Activated naive CD8-positive, alpha-beta T cell treated with anti-CD3 and anti-CD28 coated beads, Interleukin-2, amount 50 U/mL, for 16 hours (primary cell): Measurements from ENCODE around the gene UGCG.
"Not testable (repeated sequence)": the region's sequence is repeated elsewhere in the genome, so short reads cannot be mapped to it uniquely, and the experiment has no call there.

Experiments
- DNase-seq: peaks from one replicate; pipeline ENCODE4 v3.0.0-alpha.2; 2020; ENCODE audit warnings: low read depth, low spot score

The UGCG gene

GRCh38 chr9:111890867-111891266 is 5.7 kb upstream of the UGCG start:
- DNase-seq, result not testable (repeated sequence)

DNA sequence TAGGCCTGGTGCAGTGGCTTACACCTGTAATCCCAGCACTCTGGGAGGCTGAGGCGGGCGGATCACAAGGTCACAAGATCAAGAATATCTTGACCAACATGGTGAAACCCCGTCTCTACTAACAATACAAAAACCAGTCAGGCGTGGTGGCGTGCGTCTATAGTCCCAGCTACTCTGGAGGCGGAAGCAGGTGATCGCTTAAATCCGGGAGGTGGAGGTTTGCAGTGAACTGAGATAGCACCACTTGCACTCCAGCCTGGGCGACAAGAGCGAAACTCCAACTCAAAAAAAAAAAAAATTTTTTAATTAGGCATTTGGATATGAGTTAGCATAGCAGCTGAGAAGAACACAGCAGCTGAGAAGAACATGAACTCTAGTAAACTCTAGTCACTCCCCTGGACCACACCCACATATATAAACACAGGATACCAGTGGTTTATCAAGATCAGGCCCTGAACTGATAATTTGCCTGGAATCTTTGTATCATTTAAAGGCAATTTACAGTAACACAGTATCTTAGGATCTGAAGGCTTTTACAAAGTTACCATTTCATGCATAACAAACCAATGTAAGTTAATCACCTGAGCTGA is 4.6 kb upstream of the UGCG start:
- DNase-seq, result no peak

GRCh38 chr9:111896942-111897600 is 457 bp downstream of the UGCG start:
- no peak for DNase-seq

- no peak for DNase-seq
These were observed 1.1 kb downstream of the UGCG start for GRCh38 chr9:111897601-111898137.

DNA sequence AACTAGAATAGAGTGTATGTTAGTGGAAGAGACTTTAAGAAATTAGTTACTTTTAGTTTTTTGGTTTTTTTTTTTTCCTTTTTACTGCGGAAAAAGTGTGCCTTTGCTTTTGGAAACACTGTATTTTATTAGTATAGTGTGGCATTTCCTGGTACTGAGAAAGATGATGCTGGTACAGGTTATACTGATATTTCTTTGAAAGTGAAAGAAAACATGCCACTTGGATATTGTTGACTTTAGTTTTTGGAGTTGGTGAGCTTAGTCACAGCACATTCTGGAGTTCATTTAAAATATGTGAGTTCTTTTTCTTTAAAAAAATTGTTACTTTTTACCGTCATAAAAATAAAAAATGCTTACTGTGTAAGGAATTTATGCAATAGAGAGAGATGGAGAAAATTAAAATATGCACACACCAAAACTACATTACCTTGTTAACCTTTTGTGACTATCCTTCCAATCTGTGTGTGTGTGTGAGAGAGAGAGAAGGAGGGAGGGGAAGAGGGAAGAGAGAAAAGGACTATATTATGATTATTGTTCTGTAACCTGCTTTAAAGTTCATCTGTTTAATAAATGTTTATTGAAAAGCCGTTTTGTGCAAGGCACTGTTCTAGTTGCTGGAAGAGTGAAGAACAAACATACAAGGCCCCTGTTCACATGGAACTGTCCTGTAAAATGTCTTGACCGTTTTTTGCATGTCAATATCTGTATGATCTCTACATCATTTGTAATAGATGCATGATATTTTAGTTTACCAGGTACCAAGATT is 1.9 kb downstream of the UGCG start:
- no peak for DNase-seq

- no peak for DNase-seq
These were observed 3.7 kb downstream of the UGCG start for GRCh38 chr9:111900151-111900857.

- DNase-seq, result no peak
These were observed 4.4 kb downstream of the UGCG start for GRCh38 chr9:111900858-111901612.

DNA sequence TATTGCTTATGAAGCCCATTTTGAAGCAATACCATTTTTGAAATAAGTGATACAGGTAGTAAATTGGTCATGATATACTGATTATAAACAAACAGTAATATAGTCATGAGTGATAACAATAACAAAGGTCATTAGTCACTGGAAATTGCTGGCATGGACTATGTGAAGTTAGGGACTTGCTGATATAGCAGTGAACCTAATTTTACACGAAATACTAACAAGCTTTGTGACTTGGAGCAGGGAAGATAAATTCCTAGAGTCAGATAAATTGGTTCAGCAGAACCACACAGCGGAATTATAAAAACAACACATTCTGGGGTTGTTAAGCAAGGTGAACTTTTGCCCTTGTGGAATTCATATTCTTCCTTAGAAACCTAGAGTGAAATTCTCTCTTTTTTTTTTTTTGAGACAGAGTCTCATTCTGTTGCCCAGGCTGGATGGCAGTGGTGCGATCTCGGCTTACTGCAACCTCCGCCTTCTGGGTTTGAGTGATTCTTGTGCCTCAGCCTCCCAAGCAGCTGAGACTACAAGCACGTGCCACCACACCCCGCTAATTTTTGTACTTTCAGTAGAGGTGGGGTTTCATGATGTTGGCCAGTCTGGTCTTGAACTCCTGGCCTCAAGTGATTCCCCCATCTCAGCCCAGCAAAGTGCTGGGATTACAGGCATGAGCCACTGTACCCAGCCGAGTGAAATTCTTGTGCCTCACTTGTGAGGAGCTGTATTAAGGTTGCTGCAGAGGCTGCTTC is 6.0 kb downstream of the UGCG start:
- DNase-seq, result no peak

GRCh38 chr9:111903535-111903934 is 6.9 kb downstream of the UGCG start:
- not testable (repeated sequence) for DNase-seq

DNA sequence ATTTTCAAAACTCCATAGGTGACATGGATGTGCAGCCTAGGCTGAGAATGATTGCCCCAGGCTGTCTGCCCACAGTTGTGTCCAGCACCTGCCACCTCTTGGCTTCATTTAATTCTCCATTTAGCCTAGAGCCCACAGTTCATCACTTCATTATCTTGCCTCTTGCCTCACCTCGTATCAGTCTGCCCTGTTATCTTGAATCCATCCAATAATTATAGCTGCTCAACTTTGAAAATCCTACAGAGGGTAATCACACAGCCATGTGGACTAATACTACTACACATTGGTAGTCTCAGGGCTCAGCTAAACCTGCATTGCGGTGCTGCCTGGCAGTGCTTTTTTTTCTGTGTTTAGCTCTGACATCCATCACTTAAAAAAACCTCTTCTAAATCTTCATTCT is 7.4 kb downstream of the UGCG start:
- no peak for DNase-seq

- DNase-seq, result no peak
These were observed 8.3 kb downstream of the UGCG start for GRCh38 chr9:111904891-111905291.

DNA sequence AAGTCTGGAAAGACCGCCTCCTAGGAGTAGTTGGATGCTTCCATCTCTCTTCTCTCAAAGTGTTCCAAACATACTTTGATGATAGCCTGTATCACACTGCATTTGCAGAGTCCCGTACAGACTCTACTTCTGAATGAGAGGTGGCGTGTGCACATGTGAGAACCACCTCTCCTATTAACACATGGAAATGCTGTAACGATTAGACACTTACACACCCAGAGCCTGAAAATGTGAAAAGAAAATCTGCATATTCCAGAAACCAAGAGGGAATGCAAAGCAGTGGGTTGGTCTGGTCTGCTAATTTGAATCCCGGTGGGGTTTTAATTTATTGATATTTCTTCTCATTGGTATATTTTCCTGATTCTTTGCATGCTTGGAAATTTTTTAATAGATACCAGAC is 10.5 kb downstream of the UGCG start:
- no peak for DNase-seq

DNA sequence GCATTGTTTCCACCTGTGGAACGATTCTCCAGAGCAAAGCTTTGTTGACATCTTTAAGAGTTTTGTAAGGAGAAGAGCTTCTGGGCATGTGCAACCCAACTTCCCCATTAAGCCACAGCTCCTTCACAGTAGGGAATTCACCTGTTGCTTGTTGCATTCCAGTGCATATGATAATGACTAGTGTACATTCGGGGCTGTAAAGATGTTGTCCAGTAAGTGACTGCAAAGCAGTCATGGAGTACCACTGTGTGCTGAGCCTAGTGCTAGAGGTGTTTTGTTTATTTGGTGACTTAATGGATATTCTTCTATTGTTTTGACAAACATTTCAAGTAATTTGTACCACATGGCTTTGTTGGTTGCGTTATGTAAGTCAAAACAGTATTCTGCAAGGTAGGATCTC is 12.8 kb downstream of the UGCG start:
- no peak for DNase-seq

- no peak for DNase-seq
These were observed 13.8 kb downstream of the UGCG start for GRCh38 chr9:111910428-111910827.

GRCh38 chr9:111913159-111913558 is 16.5 kb downstream of the UGCG start:
- no peak for DNase-seq

- DNase-seq, result no peak
These were observed 18.3 kb downstream of the UGCG start for GRCh38 chr9:111914749-111915424.

- DNase-seq, result no peak
These were observed 18.8 kb downstream of the UGCG start for GRCh38 chr9:111915425-111915758.

GRCh38 chr9:111916234-111916645 is 19.6 kb downstream of the UGCG start:
- no peak for DNase-seq

DNA sequence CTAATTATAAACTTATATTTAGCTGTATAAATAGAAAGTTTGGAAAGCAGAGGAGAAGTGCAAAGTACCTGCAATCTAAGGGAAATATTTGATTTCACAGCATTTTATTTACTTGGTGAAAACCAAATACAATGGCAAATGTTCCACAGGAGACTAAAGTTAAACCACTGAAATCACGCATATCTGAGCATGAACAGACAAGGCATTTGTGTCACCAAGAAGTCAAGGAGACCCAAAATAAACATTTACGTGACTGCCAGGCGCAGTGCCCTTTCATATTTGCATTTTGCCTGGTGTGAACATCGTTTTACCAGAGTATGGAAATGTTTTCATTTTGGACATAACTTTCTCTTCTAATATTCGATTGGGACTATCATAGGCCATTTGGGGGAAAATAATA is 20.6 kb downstream of the UGCG start:
- DNase-seq, result no peak

DNA sequence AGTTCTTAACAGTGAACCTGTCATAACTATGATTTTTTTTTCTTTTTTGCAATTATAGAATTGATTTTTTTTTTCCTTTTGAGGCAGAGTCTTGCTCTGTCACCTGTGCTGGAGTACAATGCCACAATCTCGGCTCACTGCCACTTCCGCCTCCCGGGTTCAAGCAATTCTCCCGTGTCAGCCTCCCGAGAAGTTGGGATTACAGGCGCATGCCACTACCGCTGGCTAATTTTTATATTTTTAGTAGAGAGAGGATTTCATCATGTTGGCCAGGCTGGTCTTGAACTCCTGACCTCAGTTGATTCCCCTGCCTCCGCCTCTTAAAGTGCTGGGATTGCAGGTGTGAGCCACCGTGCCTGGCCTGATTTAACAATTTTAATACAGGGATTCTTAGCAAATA is 21.4 kb downstream of the UGCG start:
- no peak for DNase-seq
